NCI-H146 treated with DMSO at 0.1 percent for 48 hours (cell line): ENCODE data around the gene CD82.

ENCODE experiments used
- DNase-seq: peaks from one replicate; lab custom pipeline; 2025; ENCODE audit not compliant: unreplicated experiment; lab: John Stamatoyannopoulos, UW

The CD82 gene

GRCh38 chr11:44574610-44575287 is 9.3 kb downstream of the CD82 start:
- no peak for DNase-seq

GRCh38 chr11:44575288-44575672 is 9.8 kb downstream of the CD82 start:
- no peak for DNase-seq

DNA sequence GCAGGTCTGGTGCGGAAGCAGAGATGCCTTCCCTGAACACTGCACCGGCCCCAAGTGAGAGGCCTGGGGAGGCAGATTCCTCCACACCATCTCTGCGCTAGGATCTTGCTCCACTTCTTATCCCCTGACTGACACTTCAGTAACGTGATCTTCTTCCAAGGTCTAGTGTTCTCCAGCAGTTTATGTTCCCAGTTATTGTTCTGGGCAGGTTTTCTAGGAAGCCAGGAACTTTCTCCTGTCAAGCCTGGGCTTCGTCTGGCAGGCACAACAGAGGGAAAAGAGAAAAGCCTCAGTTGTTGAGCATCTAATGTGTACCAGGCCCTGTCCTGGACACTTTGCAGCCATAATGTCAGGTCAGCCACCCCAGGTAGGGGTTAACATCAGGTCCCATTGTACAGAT is 10.5 kb downstream of the CD82 start:
- DNase-seq = no peak

DNA sequence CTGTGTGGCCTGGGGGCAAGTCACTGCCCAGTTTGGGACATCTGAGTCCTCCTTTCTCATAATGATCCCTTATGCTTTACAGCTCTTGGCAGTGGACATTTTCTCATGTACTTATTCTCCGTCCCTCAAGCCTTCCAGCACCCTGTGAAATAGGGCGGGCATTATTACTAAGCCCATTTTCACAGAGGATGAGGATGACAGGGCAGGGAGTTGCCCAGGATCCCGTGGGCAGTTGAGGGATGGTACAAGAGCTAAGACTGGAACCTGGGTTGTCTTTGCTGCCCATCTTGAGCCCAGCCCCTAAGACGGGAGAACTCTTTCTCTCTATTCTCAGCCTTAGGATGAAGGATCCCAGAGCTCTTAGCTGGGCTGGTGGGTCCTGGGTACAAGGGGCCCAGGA is 11.2 kb downstream of the CD82 start:
- no peak for DNase-seq

DNA sequence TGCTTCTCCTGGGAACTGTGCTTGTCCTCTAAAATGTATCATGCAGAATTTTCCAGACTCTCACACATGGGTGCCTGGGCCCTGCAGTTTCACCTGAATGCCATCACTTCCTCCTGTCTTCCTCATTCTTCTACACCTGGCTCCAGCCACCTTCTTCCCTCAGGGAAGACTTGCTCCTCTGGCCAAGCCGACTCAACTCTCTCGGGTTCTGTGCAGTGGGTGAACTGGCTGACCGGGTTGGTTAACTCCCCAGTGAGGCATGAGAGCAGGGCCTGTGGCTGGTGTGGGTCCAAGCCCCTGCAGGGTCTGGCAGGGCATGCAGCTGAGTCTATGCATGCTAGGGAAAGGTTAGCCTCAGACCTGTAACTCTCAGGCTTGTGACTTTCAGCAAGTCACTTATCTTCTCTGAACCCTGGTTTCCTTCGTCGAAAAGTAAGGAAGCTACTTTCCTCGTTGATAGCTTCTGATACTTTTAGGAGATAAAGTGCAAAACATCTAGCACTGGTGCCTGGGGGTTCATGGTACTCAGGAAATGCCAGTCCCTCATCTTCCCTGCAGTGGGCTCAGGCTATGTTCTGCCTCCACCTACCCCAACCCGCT is 11.9 kb downstream of the CD82 start:
- no peak for DNase-seq

GRCh38 chr11:44578279-44578678 is 12.8 kb downstream of the CD82 start:
- DNase-seq = no peak

GRCh38 chr11:44579302-44579761 is 13.9 kb downstream of the CD82 start:
- no peak for DNase-seq

DNA sequence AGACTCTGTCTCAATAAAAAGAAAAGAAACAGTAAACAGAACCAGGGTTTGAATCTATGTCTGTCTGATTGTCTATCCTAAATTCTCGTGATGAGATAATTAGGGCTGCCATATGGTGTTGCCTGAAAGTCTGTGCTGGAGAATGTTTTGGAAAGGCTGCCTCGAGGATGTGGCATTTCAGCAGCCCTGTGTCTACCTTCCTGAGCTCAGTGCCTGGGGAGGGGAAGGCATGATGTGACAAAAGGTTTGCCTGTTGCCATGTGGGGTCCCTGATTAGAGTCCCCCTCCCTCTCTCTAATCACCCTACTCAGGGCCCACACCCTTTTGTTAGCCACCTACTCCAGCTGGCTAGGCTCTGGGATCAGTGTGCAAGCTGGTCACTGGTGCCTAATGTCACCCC is 15.2 kb downstream of the CD82 start:
- no peak for DNase-seq

DNA sequence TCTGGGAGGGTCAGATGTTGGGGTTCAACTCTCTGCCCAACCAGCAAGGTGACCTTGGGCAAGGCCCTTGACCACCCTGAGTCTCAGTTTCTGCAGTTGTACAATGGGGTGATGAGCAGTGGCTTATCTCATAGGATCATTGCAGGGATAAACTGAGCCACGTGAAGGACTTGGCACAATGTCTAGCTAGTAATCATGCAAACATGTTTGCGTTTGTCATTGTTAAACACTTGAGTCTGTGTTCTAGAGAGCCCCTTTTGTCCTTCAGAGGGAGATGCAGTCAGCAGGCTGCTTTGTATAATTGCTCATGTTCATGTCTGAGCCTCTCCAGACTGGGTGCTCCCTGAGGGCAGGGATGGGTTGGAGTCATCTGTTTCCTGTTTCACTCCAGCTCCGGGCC is 15.8 kb downstream of the CD82 start:
- DNase-seq = no peak

DNA sequence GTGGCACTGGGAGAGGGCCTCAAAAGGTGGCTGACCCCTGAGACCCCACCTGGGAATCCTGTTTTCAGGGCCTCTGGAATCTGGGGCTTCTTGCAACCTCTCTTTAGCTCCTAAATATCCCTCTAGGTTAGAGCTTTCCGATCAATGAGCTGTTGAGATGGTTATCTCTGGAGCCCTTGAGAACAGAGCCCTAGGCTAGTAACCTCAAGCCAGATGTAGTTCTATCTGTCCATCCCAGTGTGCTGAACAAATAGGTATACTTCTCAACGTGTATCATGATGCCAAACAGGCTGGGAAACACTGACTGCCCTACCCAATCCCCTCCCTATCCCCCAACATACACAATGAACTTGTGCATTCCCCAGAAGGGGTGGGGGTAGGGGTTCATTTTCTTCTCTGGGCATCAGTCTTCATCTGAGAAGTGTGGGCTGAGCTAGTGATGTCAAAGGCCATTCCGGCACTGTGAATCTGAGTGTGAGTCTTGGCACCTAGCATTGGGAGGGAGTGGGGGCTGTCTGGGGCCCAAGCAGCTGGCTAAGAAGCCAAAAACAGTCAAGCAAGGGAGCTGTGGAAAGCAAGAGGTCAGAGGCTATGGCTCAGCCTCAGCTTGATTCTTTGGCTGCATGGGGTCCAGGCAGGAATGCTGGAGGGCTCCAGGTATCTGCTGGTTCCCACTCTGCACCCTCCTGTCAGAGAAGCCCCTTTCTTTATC is 17.3 kb downstream of the CD82 start:
- no peak for DNase-seq

DNA sequence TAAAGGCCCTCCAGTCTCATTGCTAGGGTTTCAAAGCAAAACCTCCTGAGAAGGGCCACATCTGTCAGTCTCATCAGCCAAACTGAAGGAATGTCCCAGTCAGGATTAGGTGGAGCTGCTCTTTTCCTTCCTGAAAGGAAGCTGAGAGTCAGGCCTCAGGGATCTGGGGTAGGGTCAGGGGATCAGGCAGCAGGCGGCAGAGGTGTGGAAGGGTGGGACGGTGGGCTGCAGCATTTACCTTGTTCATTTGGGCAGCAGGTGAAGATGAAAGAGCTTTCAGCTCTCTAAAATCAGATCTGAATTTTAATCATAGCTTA is 17.8 kb downstream of the CD82 start:
- DNase-seq = no peak

DNA sequence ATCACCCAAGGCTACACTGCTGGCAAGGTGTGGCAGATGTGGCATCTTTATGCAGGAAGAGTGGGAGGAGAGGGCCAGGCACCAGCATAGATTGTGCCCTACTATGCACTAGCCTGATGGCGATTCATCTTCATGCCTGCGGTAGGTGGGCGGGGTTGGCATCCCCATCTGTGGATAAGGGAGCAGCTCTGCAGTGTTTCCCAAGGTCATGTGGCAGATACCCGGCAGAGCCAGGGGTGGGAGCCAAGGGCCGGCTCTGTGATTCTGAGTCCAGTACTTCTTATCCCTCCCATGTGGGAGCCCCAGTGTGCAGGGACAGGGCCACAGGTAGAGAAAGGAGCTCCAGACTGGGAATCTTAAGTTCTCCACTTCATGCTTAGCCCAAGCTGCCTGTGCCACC is 20.0 kb downstream of the CD82 start:
- no peak for DNase-seq

GRCh38 chr11:44589301-44589700 is 23.8 kb downstream of the CD82 start:
- no peak for DNase-seq

GRCh38 chr11:44590769-44591168 is 25.3 kb downstream of the CD82 start:
- DNase-seq = no peak

DNA sequence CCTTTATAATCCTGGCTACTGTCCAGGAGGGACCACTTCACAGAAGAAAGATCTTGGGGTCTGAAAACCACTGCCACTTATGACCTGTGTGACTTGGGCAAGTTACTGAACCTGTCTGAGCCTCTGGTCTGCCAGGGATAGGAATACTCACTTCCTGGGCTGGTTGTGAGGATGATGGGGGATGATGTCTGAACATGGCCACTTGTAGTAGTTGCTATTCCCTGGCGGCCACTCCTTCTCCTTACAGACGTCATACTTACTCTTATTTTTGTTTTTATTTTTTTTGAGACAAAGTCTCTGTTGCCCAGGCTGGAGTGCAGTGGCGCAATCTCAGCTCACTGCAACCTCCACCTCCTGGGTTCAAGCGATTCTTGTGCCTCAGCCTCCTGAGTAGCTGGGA is 26.1 kb downstream of the CD82 start:
- no peak for DNase-seq

DNA sequence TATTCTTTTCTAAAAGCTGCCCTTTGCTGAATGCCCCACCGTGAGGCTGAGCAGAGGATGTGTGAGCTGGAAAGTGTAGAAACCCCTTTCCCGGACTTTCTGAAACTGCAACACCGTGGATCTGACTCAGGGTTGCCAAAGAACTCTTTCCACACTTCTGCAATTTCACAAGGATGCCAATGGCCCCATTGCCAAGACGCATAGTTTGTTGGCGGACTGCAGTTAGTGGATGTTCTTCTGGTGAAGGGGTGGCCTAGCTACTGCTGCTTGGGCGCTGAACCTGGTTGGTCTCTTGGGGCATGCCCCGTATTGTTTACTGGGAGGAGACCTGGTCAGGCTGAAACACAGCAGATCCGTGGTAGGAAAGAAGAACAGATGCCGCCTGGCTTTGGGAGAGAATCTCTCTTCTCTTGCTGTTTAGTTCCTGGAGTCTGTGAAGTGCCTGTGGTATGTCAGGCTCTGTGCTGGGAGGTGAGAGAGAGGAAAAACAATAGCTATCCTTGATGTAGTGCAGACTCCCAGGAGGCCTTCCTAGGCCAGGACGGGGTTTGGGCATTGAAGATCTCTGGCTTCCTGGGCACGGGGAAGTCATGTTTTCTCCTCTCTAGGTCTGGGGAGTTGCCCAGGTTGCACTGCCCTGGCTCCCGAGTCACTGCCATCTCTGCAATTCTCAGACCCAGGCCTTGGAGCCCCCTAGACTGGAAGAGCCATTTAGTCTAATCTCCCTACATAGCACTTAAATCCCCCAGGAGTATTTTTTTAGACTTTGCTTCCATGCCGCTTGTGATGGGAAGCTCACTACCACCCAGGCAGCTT is 26.9 kb downstream of the CD82 start:
- no peak for DNase-seq

GRCh38 chr11:44593251-44593650 is 27.8 kb downstream of the CD82 start:
- no peak for DNase-seq

GRCh38 chr11:44595006-44595405 is 29.5 kb downstream of the CD82 start:
- no peak for DNase-seq

DNA sequence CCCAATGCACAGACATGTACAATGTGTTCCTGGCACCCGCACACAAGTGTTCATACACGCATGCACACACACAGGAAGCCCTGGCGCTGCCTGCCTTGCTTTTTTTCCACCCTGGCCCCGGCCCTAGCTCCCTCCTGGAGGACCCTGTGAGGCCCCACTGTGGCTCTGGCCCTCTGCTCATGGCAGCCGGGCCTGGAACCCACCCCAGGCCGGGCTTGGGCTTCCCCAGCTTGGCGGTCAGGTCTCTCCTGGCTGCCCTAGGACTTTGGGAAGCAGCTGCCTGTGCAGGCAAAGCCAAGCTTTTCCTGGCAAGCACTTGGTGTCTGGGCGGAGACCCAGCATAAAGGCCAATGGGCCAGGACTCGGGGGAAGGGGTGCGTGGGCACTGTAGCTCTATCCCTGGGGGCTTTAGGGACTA is 30.5 kb downstream of the CD82 start:
- no peak for DNase-seq

DNA sequence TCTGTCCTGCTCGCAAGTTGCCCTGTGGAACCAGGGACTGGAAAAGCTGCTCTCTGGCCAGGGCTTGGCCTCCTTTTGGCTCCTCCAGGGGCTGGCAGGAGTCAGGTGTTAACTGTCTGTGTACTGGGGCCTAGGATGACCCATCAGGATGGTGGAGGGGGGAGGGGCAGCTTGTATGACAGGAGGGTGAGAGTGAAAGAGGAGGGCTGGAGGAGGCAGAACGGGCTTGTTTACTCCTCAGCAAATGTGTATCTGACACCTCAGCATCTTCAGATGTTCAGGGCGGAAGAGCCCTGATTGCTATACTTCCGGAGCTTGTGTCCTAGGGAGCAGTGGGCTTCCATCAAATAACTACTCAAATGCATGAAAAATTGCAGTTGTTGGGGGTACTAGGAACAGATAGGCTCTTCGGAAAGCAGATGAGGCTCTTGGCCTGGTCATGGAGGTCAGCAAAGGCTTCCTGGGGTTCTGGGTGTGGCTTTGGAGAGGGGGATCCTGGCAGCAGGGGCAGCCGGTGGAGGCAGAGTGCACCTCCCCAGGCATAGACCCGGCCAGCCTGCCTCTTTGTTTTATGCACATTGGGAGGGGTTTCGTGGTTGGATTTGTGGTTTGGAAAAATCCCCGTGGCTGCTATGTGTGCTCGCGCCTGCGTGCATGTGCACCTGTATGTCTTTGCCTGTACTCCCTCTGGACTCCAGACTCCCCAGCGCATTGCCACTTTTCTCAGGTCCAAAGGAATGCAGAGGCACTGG is 31.2 kb downstream of the CD82 start:
- DNase-seq = no peak
